Right forelimb (tissue), 1 donor: Measurements from ENCODE around the gene DSCAML1.

ENCODE experiments used
- DNase-seq: peaks from one replicate; pipeline ENCODE4 v3.0.0-alpha.2; 2018

DSCAML1 gene

DNA sequence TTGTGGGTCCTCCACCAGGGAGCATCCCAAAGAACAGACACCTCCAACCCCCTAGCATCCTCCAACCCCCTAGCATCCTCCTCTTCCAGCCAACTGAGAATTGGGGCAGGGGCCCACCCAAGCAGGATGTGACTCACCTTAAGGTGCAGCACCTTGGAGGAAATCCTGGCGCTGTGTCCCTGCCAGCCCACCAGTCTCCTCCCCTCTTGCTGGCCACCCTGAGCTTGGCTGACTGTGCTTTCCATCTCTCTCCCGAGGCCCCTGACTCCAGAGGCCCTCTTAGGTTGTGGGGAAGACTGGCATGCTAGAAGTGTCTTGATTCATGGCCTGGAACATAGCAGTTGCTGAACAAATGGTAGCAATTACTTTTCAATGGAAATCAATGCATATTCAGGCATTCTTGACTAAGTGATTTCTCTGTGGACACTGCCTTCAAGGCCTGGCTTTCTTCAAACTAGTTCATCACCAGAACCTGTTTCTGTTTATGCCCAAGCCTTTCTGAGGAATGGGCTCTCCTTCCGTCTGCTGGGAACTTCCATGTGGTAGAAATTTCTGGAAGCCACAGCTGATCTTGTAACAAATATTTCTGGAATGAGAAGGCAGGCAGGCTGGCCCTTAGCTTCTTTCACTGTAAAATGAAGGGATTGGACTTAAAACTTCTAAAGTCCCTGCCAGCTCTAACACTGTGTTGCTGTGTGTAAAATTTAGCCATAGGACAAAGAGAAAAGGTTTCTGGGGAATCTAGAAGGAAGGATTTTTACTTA lies 408.8 kb downstream of the DSCAML1 start:
- DNase-seq = no peak

DNA sequence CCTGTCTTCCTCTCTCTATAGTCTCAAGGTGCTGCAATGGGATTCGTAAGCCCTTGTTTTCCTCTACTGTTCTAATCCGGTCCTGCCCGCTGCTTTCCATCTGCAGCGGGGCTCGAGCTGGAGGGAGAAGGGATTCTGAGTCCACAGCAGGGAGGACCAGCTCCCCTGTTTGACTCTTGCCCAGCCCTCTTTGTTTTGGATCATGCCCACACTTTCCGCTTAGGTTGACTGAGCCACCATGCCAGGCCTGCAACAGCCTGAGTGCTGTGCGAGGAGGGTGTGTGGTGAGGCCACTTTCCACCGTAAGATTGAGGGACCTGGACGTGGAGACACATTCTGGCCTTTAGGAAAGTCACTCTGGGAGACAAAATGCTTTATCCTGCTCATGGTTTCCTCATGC lies 411.1 kb downstream of the DSCAML1 start:
- no peak for DNase-seq

DNA sequence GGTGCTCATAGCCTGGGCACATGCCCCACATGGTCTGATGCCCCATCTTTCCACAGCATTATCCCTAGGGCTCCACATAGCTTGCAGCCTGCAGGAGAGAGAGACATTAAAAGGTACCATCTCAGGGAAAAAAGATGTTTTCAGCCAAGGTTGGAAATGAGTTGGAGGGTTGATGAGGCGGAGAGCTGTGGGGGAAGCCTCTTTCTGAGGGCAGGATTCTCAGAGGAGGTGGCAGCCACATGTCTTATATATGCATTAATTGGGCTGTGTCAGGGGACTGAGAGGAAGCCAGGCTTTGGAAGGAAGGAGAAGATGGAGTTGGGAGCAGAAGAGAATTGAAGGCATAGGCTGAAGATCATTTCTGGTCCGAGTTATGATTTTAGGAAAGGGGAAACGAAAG lies 411.5 kb downstream of the DSCAML1 start:
- DNase-seq = no peak

DNA sequence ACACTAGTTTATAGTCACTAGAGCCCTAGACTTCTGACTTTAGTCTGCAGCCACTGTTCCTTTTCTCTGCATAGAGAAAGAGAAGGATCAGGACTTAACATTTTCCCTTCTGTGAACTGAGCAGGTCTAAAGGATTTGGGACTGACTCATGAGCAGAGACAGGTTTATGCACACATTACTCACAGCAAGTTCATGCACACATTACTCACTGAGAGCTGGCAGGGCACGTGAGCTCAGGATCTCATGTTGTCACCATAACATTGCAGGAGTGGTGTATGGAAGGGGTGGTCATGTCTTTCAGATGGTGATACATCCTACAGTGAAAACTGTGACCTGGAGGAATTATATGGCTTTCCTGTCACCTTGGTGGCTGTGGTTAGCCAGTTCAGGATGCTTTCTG lies 413.0 kb downstream of the DSCAML1 start:
- DNase-seq = no peak

DNA sequence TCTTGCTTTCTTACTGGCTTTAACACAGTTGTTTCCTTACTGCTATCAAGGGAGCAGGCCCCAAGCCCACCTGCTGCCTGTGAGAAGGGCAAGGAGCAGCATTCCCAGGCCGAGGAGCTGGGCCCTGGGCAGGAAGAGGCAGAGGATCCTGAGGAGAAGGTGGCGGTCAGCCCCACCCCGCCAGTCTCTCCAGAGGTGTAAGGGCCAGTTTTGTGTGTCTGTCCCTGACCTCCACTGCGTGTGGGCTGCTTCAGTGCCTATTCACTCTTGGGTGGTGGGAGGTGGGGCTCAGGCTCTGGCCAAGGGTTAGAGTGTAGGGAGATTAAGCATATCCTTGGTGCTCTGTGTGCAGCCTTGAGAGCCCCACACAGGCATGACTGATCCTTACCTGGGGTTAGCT lies 414.3 kb downstream of the DSCAML1 start:
- no peak for DNase-seq

DNA sequence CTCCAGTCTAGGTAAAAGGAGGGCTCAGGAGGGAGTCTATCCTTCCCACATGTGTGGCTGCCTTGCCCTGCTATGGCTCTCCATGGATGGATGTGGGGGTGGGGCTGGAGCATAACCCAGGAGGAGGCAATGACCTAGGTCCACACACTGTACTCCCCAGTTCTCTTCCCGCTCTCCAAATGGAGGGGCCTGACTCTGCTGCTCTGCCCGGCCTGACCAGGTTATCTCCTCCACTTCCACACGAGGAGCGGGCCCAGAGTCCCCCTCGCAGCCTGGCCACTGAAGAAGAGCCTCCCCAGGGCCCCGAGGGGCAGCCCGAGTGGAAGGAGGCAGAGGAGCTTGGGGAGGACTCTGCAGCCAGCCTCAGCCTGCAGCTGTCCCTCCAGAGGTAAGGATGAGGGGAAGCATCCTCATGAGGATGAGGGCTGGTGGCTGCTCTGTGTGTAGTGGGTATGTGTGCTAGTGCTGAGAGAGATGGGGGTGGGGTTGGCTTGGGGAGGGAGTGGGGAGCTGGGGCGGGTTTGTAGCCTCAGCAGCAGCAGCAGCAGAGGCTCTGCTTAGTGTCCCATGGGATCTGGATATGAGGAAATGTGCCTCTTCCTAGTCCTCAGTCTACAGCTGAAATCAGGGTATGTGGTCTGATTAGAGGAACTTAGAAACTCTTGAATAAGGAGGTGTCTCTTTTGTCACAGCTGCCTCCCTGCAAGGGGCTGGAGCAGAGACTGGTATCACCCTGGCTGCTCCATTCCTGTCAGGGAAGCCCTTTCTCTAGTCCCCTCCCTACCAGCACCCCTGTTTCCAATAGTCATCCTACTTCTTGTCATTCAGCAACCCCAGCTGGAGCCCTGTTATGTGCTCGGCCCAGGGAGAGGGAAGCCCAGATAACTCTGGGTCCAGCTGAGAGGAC lies 415.3 kb downstream of the DSCAML1 start:
- no peak for DNase-seq

DNA sequence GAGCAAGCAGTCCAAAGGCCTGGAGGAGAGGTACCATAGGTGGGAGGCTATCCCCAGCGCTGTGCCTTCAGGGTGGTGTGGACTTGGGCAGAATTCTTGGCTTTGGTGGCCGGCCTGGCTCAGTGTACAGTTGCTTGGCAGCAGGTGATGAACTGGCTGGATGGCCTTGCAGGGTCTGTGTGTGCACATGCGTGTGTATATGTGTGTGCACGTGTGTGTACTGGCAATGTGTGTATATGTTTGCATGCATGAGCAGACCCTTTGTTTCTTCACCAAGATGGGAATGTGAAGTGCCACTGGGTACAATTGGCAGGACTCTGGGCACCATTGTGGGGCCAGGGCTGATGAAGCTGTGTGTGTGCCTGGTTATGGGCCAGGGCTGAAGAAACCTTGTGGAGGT lies 416.3 kb downstream of the DSCAML1 start:
- DNase-seq = no peak

DNA sequence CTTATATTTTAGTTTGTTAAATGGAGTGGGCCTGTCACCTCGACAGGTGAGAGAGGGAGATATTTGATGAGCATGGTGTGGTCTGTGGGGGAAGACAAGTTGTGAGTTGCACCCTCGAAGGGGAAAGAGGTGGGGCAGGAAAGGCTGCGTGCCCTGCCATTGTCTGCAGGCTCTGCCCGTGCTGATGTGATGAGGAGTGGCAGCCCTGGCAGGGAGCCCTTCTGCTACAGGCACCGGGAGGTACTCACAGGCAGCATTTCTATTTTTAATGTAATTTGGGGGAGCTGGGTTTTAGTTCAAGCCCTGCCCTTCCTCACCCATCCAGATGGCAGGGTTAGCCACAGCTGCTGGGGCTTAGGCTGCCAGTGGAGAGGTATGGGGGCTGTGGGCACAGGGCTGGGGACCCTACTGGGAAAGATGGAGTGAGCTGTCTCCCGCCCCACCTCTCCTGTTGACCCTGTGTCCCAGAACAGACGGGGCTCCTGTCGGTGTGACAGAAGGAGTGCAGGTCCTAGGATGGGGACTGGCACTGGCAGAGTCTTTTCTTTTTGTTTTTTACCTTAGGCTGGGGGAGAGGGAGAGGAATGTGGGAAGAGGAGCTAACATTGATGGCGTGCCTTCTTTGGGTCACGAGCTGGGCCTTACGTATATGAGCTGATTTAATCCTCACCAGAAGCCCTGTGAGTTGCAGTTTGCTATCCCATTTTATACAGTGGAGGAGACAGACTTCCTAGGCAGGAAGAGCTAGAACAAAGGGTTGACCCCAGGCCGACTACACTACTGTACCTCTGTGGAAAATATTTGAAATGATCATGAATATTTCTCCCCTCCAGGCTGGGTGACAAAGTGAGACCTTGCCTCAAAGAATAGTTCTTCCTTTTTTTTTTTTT lies 417.8 kb downstream of the DSCAML1 start:
- DNase-seq = no peak
